GM18520 (cell line): ENCODE results near the gene TERT.

Source experiments
- ATAC-seq: cut with Tn5 transposase; IDR thresholded peaks from one replicate; pipeline ENCODE4 v1.9.1; 2021; ENCODE audit not compliant: unreplicated experiment

TERT gene

DNA sequence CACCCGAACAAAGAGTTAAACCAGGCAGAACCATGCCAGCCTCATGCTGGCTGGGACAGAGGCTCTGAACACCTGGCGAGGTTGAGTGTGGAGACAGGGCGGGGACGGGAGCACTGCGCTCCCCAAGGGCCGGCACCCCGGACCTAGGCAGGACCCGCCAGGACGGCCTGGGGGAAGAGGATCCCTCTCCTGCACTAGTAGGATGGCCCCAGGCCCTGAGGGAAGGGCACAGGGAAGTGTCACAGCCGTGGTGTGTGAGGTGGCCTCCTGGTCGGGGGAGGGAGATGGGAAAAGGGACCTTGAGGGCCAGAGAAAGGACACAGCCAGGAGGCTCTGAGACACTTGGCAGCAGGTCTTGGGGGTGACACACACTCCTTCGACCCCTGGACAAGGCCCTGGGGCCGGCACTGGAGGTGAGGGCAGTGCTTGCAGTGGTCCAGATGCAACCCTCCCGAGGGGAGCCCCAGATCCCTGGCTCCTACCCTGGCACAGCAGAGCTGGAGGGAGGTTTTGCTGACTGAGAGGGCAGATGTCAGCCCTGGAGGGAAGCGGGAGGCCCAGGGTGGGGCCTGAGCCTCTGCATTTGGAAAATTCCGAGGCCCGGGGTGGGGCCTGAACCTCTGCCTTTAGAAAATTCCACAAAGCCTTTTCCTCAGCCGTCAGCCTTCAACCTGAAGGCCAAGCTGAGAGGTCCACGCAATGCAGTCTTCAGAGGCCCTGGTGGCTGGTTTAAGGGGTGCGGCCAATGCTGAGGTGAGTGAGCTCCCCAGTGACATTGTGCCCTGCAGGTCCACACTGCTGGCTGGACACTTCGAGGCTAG, 24.8 kb upstream of the TERT start:
- no peak for ATAC-seq

DNA sequence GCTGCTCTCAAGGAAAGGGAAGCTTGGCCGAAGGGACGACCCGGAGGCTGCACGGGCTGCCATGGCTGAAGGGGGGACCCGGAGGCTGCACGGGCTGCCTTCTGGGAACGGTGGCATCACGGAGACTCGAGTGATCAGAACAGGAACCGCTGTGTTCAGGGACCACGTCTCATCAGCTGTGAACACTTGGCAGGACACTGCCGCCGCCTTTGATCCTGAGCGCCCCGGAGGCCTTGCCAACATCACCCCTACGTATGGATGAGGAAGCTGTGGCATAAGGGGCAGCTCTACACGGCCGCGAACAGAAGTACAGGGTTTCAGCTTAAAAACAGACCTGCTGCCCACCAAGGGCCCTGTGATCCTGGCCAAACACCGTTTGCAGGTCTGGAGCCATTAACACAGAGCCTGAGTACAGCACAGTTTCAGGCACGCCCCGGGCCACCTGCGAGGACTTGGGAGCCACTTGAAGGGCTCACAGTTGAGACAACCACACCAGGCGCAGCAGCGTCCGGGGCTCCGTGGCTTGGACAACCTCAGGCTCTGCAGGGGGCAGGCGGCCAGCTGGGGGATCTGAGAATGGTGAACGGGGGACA, 23.9 kb upstream of the TERT start:
- no peak for ATAC-seq

DNA sequence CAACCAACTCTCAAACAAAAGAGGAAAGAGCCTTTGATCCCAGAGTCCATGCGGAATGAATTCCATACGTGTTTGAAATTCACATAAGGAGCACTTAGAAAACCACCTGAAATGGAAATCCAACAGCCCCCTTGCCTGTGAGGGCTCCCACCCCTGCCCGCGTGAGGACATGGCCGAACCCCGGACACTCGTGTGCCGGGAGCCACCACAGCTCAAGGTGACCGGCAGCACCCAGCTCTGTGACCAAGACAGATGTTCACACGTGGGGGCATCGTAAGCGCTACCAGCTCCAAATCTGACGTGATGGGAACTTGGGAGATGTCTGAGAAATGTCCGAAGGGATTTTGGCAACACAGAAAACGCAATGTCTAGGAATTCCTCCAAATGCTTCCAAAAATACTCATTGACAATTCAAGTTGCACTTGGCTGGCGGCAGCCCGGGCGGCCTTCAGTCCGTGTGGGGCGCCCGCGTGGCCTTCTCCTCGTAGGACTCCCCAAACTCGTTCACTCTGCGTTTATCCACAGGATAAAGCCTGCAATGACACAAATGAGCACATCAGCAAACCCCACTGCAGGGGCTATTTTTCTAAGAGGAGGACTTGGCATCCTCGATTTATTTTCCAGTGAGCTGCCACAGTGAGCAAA, 23.2 kb upstream of the TERT start:
- ATAC-seq = no peak

DNA sequence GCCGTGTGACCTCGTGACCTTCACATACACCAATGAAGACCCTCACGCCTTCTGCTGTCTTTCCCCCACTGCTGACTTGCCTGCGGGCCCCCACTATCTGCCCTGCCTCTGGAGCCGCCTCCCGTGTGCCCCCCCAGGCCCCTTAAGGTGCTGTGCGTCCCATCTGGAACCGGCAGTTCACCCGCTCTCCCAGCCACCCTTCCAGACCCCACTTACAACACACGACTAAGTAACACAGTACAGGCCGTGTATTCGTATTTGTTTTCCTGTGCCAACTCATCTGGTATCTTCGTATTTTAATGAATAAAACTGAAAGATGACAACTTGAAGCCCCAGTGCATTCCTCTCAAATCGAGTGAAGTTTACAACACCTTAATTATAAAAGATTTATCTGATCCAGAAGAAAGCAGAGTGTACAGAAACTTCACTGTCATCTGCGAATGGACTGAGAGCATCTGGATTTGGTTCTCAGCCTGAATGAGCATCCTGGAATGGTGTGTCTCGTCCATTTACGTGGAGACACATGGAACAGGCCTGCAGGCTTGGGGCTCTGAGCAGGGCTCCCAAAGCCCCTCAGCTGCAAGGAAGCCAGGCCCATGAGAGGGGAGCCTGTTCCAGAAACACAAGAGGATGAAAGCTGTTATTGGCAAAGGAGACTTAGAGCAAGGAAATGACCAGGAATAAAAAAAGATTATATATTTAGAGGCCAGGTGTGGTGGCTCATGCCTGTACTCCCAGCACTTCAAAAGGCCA, 21.9 kb upstream of the TERT start:
- ATAC-seq = no peak

DNA sequence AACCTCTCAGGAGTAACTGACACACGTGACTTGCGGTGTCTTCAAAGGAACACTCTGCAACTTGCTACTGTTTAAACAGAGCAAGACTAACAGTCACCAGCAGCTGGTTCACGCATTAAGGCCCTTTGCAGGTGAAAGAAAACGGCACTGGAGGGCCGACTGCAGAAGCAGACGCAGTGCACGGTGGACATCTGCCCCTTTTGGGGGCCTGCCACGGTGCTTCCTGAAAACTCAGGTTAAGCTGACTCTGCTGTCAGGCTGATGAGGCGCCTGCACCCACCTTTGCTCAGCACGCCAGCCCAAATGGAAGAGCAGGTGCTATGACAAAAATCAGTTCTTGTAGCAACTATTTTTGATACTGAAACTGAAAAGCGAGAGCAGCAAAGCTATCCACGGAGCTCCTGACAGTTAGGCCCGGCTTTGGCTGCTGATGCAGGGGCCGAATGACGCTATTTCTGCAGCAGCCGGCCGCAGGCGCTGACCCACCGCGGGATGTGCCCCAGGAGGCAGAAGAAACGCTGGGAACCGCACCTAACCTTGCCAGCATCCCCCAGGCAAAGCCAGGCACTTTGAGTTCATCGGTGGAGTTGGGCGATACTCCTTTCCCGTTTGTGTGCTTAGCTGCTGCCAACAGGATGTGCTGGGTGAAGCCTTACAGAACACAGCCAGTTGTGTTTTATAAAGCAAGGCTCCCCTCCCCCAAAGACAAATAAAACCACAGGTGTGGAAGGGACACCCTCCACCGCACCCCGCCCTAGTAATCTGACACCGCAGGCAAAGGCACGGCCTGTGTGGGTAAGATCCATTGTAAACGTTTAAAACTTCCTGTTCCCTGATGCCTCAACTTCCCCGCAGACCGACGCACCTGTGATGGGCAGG, 21.1 kb upstream of the TERT start:
- peak; percentile 34 for ATAC-seq

DNA sequence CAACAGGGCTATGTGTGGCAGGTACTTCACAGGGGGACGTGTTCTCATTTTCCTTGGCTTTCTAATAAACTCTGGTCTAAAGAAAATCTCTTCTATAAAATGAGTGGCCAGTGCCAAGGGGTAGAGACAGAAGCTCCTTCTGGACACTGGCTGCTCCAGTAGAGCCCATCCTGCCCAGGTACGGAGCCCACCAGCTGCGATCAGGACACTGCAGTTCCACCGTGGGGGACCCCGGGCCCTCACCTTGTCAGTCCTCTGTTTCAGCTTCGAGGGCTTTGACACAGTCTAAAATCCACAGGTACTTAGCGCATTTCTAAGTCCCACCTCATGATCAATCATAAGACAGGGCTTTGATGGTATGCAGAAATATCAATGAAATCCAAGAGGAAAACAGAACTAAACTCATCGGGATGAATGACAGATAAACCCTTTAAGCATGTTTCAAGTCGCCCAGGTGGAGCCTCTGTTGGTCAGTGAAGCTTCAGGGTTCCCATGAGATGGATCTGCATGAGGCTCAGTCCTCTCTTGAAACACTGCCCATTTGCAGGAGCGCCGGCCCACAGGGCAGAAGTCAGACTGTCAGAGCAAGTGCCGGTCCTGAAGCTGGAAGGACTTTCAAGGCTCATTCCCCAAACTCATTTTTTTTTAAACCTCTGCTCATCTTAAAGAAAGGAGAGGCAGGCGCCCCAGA, 20.3 kb upstream of the TERT start:
- ATAC-seq = no peak

DNA sequence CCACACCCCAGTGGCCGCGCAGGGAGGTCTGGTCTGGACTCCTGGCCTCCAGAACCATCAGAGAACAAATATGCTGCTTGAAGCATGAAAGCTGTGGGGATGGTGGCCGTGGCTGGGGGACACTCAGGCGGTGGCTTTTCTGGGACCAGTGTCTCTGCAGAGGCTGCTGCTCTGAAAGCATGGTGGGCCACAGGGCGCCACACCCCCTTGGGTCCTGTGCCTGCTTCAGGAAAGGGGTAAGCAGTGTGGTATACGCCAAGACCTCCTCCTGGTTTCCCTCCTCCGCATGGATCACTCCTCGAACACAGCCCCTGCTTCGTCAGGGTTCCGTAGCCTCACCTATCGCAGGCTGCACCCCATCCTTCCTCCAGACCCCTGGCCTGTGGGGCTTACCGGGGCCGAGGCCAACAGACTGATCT, 19.7 kb upstream of the TERT start:
- ATAC-seq = no peak

DNA sequence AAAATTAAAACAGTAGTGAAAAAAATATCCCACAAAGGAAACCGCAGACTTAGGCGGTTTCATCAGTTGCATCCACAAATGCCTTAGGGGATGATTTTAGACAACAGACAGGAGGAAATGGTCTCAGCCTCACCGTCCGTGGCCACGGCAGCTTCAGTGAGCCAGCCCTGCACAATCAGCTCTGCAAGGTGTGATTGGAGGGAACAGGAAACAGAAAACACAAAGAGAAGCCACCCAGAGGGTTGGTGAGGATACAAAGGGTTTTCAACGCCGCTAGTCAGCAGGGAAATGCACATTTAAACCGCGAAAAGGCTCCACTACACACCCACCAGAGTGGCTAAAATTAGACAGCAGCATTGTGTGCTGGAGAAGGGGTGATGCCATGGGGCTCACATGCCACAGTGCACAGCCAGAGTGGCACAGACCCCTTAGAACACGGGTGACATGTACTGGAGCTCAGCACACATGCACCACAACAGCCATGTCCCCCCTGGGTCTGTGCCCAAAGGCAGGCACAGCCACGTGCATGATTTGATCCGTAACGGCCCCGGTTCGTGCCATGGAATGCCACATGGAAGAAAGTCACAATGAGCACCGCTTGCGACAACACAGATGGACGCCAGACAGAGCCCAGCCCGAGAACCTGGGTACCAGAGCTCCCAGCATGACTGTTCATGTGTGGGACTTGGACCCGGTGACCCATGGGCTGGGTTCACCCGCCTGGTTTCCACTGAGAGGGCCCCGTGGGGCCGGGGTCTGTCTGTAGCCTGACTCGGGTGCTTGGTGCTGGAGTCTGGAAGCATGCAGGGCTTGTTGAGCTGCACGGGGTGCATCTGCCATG, 18.3 kb upstream of the TERT start:
- ATAC-seq = peak; percentile 79

DNA sequence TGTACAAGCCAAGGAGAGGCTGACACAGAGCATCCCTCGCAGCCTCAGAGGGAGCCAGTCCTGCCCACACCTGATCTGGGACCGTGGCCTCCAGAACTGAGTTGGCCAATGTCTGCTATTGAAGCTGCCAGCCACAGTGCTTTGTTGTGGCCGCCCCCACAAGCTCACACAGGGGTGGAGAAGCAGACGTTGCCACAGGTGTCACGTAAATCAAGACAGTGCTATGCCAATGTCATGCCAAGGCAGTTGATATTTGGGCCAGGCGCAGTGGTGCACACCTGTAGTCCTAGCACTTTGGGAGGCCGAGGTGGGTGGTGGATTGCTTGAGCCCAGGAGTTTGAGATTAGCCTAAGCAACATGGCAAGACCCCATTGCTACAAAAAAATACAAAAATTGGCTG, 17.3 kb upstream of the TERT start:
- ATAC-seq = no peak

DNA sequence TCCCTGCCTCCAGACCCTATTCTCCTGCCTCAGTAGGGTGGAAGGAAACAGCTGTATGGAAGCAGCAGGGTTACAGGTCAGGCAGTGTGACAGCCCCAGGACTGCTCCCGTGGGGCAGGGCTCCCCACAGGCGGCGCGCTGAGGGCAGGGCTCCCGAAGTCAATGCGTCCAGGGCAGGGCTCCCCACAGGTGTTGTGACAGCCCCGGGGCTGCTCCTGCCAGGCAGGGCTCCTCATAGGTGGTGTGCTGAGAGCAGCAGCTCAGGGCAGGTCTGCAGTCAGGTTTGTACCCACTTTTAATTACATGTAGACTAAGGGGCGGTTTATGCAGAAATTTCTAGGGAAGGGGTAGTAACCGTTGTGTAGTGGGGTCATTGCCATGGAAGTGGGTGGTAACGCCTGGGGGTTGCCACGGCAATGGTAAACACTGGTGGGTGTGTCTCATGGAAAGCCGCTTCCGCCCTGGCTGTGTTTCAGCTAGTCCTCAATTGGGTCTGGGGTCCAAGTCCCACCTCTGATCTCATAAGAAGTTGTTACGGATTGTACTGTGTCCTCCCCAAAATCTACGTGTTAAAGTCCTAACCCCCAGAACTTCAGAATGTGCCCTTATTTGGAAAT, 16.7 kb upstream of the TERT start:
- no peak for ATAC-seq

DNA sequence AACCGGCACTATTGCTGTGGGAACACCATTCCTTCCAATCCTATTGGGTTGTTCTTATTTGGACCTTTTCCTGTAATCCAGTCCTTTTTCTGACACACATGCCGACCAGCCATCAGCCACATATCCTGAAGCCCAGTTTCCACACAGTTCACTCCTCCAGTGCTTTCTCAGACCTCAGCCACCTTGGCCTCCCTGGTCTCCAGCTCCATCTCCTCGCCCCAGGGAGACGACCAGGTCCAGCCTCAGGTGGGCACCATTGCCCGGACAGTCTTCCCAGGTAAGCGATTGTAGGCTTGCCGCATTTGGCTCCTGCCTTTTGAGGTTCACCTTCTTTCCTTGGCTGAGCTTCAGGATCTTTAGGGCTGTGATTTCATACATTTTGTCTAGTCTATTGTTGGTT, 15.2 kb upstream of the TERT start:
- no peak for ATAC-seq

DNA sequence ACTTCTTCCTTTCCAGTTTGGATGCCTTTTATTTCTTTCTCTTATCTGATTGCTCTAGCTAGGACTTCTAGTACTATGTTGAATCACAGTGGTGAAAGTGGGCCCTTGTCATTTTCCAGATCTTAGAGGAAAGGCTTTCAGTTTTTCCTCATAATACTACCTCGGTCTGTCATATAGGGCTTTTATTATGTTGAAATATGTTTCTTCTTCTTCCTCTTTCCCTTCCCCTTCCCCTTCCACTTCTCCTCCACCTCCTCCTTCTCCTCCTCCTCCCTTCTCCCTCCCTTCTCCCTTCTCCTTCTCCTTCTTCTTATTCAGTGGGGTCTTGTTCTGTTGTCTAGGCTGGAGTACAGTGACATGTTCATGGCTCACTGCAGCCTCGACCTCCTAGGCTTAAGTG, 9.2 kb upstream of the TERT start:
- no peak for ATAC-seq

DNA sequence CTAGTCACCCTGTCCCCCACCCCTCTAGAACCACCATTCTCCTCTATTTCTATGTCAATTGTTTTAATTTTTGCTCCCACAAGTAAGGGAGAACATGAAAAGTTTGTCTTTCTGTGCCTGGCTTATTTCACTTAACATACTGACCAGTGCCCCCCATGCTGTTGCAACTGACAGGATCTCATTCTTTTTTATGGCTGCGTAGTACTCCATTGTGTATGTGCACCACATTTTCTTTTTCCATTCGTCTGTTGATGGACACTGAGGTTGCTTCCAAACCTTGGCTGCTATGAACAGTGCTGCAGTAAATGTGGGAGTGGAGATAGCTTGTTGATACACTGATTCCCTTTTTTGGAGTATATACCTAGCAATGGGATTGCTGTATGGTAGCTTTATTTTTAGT, 7.4 kb upstream of the TERT start:
- ATAC-seq = no peak

DNA sequence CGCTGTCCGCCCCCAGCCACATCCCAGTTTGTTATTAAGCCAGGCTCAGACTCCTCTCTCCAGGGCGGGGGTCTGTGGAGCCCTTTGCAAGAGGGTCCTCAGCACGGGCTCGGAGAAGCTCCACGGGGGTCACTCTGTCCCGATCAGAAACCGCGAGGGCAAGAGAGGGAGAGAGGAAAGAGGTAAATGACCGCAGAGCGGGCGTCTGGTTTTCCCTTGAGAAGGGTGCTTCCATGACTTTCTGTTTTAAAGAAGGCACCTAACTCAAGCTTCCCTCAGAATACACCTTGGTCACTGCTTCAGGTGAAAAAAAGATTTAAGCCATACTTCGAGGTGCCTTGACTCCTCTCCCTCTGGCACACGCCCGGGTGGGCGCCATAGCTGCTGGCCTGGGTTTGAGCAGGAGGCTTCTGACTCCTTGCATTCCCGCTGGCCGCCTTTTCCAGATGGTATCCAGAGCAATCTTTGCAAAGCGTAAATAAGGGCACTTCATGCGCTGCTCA, 5.8 kb upstream of the TERT start:
- no peak for ATAC-seq

DNA sequence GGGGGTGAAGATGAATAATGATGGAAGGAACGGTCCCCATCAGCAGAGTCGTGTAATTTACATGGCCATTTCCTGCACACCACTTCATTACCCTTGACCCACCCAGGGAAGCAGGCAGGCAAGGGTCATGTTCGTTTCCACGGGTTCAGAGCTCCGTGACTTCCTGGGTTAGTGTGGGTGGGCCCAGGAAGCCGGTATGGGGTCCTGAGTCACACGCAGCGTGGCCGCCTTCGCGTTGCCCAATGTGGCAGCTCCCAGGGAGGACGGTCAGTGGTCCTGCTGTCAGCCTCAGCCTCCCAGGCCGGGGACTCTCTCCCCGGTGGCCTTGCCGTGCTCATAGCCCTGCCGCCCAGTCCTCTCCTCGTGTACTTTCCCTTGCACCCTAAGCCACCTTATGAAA, 5.1 kb upstream of the TERT start:
- ATAC-seq = no peak

DNA sequence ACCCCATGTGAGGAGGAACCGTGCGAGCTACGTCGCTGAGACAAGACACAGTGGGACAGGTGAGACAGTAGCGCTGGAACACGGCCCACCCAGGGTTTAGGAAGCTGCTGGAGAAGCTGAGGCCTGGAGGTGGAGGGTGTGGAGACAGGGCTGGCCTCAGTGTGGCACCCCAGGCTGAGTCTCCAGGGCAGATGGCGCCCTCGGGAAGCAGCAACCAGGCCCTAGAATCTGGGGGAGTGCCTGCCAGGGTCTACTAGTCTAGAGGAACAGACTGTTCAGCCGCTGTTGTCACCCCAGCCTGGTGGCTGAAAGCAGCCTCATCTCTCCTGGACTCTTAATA, 4.6 kb upstream of the TERT start:
- no peak for ATAC-seq

DNA sequence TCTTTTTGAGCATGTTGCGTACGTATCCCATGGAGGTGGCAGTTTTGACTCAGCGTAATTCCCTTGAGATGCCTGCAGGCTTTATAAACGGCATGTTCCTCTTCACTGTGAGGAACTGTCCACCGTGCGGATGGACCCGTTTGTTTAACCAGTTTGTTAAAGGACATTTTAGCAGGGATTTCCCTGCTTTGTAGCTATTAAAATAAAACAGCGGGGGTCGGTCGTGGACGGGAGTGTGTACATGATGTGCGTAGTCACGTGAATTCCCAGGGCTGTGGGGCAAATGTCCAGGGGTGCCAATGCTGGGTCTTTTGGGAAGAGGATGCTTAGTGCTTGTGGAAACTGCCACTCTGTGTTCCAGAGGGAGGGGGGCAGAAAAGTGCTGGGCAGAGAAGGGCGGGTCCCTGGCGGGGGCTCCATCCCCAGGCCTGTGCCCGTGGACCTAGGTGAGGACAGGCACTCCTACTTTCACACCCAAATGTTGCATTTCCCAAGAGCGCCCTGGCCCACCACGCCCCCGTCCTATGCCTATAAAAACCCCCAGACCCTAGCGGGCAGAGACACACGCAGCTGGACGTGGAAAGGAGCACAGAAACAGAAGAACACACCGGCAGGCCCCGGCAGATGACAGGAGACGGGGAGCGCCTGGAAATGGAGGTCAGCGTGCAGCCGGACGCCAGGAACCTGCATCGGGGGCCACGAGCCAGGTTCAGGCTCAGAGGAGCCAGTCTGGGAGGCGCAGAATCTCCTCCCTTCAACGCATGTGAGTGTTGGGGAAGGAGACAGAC, 4.0 kb upstream of the TERT start:
- no peak for ATAC-seq

DNA sequence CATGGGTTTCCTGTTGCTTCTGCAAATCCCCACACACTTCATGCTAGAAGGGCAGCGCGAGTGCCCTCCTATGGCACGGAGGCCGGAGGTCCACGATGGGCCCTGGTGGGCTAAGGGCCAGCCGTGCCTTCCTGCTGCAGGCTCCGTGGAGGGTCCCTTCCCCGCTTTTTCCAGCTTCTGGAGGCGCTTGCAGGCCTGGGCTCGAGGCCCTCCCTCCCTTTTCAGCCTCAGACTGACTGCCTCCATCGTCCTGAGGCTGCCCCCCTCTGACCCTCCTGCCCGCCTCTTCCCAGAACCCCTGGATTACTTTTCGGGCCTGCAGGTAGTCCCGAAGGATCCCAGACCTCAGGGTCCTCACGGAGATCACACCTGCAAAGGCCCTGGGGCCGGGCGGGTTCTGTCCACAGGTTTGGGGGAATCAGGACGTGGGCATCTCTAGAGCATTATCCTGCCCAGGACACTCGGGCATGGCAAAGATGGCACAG, 3.2 kb upstream of the TERT start:
- no peak for ATAC-seq
